ENCODE results near the gene CCN5.
A peak's percentile ranks its signal among the peaks of the same experiment; 100 is the strongest.

The CCN5 gene

DNA sequence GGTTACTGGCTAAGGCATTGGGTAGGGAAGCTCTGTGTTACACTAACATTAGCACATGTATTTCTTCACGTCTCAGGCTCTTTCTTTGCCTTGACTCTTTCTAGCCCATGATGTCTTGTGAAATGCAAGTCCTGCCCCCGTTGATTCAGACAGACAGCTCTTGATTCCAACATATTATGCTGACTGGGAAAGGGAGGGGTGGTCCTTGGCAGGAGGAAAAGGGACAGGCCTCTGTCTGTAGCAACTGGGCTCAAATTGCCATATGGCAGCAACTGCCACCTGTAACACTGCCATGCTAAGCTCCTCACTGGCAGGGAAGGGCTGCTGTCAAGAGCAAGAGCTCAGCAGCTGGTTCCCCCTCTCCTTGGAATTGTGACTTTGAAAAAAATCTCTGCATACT is 24.8 kb downstream of the CCN5 start:
- no peak for DNase-seq

- DNase-seq, result no peak
These were observed 27.3 kb downstream of the CCN5 start for GRCh38 chr20:44742304-44743079.

GRCh38 chr20:44743080-44743701 is 28.0 kb downstream of the CCN5 start:
- DNase-seq, result no peak

- DNase-seq, result no peak
These were observed 28.9 kb downstream of the CCN5 start for GRCh38 chr20:44743916-44744655.

GRCh38 chr20:44745122-44745597 is 30.0 kb downstream of the CCN5 start:
- DNase-seq, result no peak

DNA sequence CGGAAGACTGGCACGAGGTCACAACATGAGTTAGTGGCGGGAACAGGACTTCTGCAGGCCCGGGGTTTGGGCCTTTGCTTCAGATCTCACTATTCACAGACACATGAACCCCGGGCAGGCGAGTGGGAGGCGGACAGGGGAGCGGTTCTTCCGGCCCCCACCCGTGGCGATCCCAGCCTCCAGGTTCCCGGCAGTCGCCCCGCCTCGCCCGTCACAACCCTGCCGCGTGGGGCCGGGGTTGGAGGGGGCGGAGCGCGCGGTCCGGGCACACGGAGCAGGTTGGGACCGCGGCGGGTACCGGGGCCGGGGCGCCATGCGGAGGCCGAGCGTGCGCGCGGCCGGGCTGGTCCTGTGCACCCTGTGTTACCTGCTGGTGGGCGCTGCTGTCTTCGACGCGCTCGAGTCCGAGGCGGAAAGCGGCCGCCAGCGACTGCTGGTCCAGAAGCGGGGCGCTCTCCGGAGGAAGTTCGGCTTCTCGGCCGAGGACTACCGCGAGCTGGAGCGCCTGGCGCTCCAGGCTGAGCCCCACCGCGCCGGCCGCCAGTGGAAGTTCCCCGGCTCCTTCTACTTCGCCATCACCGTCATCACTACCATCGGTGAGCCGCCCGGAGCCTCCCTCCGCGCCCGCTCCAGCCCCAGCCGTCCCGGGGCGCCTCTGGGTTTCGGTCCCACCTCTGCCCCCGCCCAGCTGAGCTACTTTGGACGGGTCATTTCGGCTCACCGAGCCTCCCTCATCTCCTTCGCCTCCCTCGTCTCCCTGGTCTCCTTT is 30.6 kb downstream of the CCN5 start, which contains the start of gene KCNK15:
TSS of gene KCNK15 (plus strand) at position 268 of the 769 bp plus-strand sequence. CDS start at position 314, 46 bp downstream.
- peak; percentile 45 for DNase-seq

- no peak for DNase-seq
These were observed 31.4 kb downstream of the CCN5 start for GRCh38 chr20:44746367-44747165.

GRCh38 chr20:44747166-44748004 is 32.2 kb downstream of the CCN5 start:
- DNase-seq, result peak; percentile 75

DNA sequence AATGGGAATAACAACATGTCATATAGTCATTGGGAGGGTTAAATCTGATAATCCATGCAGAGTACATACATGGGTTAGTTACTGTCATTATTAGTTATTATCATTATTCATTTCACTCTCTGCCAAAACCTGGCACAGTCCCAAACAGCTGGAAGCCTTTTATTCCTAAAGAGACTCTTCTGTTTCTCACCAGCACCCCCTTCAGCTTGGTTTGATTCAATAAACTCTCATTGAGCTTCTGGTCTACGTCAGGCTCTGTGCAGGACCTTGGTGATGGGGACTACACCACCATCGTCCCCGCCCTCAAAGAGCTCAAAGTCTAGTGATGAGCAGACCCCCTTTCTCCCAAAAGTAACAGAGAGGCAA is 32.8 kb downstream of the CCN5 start:
- DNase-seq, result no peak

DNA sequence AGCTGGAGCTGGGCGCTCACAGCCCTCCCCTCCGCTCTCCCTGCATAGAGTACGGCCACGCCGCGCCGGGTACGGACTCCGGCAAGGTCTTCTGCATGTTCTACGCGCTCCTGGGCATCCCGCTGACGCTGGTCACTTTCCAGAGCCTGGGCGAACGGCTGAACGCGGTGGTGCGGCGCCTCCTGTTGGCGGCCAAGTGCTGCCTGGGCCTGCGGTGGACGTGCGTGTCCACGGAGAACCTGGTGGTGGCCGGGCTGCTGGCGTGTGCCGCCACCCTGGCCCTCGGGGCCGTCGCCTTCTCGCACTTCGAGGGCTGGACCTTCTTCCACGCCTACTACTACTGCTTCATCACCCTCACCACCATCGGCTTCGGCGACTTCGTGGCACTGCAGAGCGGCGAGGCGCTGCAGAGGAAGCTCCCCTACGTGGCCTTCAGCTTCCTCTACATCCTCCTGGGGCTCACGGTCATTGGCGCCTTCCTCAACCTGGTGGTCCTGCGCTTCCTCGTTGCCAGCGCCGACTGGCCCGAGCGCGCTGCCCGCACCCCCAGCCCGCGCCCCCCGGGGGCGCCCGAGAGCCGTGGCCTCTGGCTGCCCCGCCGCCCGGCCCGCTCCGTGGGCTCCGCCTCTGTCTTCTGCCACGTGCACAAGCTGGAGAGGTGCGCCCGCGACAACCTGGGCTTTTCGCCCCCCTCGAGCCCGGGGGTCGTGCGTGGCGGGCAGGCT is 35.1 kb downstream of the CCN5 start:
- no peak for DNase-seq

- DNase-seq, result no peak
These were observed 37.1 kb downstream of the CCN5 start for GRCh38 chr20:44752099-44752931.

DNA sequence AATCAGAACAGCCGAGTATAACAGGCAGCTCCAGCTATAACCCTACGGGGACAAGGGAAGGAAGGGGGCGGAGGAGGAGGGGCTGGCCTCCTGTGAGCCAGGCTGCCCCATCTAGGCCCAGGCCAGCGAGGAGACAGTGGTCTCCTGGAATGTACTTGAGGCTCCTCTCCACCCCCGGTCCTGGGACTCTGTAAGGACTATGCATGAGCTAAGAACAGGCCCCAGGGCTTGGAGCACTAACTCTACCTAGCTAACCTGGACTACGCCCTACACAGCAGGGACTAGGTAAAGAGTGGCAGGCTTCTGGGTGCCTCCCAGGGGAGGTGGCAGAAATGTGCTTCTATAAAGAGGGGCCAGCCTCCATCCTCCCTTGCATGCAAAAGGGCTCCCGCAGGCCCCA is 39.4 kb downstream of the CCN5 start:
- no peak for DNase-seq

DNA sequence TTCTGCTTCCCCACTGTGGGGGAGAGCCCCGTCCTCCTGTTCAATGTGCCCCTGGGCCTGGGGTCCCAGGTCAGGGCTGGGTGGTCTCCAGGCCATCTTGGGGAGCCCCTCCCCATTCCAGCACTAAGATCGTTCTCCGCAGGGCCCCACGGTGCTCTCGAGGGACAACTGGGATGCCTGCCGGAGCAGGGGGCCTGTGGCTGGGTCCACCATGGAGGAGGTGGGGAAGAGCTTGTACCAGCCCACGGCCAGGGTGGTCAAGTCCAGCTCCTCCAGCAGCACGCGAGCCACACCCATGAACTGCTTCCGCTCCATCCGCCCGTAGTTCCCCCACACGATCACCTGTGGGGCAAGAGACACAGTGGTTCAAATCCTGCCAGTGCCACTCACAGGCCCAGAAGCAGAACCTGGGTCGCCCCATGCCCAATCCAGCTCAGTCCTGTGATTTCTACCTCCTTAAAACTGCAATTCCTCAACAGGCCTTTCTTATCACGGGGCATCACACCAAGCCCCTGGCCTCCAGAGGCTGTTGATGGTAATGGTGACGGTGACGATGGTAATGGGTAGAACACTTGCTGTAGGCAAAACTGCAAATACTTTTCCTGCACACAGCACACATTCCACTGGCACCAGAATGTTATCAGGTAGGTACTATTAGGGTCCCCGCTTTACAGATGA is 41.0 kb downstream of the CCN5 start:
- no peak for DNase-seq

DNA sequence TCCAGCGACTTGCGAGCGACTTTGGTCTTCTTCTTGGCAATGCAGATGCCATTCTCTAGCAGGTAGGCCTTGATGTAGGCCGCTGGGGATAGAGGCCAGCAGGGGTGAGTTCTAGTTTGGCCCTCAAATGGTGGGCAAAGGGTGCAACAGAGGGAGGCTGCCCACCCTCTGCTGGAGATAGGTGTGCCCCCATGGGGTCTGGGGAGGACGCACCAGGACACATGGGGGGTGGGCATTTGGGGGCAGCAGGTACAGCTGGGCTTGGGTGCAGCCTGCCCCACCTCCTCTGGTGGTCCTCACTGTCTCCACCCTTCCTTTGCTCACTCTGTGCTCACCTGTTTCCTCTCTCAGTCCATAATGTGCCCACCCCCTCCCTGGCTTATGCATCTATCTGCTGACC is 41.8 kb downstream of the CCN5 start:
- DNase-seq, result no peak

DNA sequence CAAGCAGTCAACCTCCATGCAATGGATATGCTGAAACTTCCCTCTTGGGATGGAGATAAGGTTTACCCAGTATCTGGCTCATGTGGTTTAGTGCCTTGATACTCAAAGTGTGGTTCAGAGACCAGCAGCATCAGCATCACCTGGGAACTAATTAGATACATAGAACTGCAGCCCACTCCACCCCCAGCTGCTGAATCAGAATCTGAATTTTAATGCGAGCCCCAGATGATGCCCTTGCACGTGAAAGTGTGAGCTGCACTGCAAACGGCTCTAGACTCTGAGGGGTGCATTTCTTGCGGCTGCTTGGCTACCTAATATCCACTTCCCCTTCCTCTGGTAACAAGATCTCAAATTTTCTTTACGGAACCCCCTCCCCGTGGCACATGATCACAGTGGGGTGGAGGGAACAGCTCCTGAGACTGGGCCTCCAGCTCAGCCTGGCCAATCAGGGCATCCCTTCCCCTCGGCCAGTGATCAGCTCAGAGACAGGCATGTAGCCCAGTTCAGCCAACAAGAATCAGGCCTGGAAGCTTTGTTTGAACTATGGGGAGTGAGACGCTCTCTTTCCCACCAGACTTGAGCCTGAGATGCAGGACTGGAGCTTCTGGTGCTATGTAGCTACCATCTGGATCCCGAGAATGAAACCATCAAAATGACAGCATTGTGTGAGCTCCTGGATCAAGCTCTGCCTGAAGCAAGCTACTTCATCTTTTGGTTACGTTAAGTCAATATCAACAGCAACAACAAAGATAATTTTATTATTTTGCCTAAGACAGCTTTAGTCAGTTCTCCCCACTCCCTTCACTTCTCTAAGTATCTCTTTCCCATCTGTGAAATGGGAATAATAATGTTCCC is 43.3 kb downstream of the CCN5 start:
- DNase-seq, result no peak

DNA sequence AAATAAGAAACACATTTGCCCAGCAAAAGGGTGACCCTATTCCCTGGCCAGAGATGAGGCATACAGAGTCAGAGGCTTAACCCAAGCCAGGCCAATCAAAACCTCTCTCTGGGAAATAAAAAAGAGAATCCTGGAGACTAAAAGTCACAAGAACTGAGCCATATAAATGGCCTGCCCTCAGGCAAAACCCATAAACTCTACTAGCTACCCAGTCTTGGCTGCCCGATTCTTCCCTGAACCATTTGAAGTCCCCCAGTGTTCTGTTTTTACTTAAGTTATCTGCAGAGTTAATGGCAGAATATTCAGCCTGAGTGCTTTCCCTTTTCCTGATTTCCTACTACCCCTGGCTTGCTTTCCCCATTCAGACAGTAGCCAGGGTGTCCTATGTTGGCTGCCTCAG is 44.4 kb downstream of the CCN5 start:
- no peak for DNase-seq

DNA sequence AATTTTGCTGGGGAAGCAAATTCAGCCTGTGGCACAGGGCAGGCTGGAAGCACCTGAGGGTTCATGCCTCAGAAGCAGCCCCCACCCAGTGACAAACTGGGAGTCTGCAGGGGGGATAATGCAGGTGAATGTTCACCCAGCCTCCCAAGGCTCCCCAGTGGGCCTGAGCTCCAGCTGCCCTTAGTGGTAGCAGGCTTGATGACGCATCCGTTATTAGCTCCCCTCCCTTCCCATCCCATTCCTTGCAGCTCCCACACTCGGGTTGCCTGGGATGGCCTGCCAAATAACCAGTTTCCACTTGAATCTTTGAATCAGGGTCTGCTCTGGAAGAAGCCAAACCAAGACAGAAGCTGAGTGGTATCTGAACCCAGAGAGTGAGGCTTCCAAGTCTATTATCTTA is 46.3 kb downstream of the CCN5 start:
- peak; percentile 10 for DNase-seq

Data from EL (cell line).